HCT116 (cell line): Measurements from ENCODE around the gene GP1BB. TPM values are rescaled to one million over a fixed set of nuclear protein-coding genes. Genes with fewer than 3 reads are reported as not detected.

Source experiments
- ATAC-seq: fragments of 200-7000 bp; cut with Tn5 transposase; 2 replicates; pipeline ENCODE4 v1.9.1; 2020; ENCODE audit warnings: mild to moderate bottlenecking, moderate library complexity
- BruUV-seq: library from RNA; stranded (reverse); fragments of 400-500 nt; replicated peaks from 2 replicates; lab custom pipeline; 2021; lab: Mats Ljungman, UMichigan
- CTCF ChIA-PET: fragments of 300-600 bp; sonication (Branson Sonifier 250); formaldehyde crosslinking; loops from one replicate; lab custom pipeline; 2021; ENCODE audit warnings: antibody characterized with exemption; lab: Charles Lee
- POLR2A ChIA-PET: fragments of 300-600, 350-600 bp; sonication (Branson Sonifier 250); formaldehyde crosslinking; loops from one replicate; lab custom pipeline; 2021; ENCODE audit warnings: antibody characterized with exemption; lab: Charles Lee
- RAD21 ChIA-PET, 2 experiments: fragments of 300-600 bp; sonication (Branson Sonifier 250); formaldehyde crosslinking; loops; one replicate each; lab custom pipeline; 2023; ENCODE audit warnings: low total read pairs in 2 of 2; ENCODE audit not compliant: uncharacterized antibody in 2 of 2, unreplicated experiment in 2 of 2, low non-redundant PET in 1 of 2; lab: Charles Lee
- DNase-seq: peaks from one replicate; pipeline ENCODE4 v3.0.0-alpha.2; 2010; ENCODE audit warnings: low read depth, low spot score
- H2AFZ ChIP-seq: fragments of 200-600 bp; shearing (Covaris generic), sonication (generic); 2 replicates; pipeline ENCODE4 v1.6.1; 2017; ENCODE audit warnings: low read depth, mixed run types, mixed read lengths, antibody characterized with exemption, low read length; ENCODE audit not compliant: poor library complexity, severe bottlenecking
- H3K27ac ChIP-seq: 2 replicates; pipeline ENCODE4 v1.5.1; 2012; ENCODE audit warnings: low read depth, low read length
- H3K27me3 ChIP-seq: fragments of 200-600 bp; sonication (generic); 2 replicates; pipeline ENCODE4 v1.6.1; 2016; ENCODE audit warnings: mixed run types, low read length, mixed read lengths; ENCODE audit not compliant: insufficient read depth
- H3K36me3 ChIP-seq, 2 experiments: fragments of 200-500 bp in 1 of 2; fragments of 200-600 bp in 1 of 2; sonication (Bioruptor generic) in 1 of 2; sonication (generic) in 1 of 2; 2 replicates each; pipeline versions ENCODE4 v1.5.1 to v1.6.1; 2014 to 2016; ENCODE audit warnings: low read length in 2 of 2, inconsistent platforms in 1 of 2, mixed read lengths in 1 of 2, mixed run types in 1 of 2; ENCODE audit not compliant: insufficient read depth in 2 of 2, control insufficient read depth in 1 of 2
- H3K4me1 ChIP-seq, 2 experiments: fragments of 200-600 bp in 1 of 2; sonication (generic) in 1 of 2; 2 replicates each; pipeline versions ENCODE4 v1.5.1 to v1.6.1; 2012 to 2017; ENCODE audit warnings: low read length in 2 of 2, inconsistent platforms in 1 of 2, mild to moderate bottlenecking in 1 of 2, mixed read lengths in 1 of 2, mixed run types in 1 of 2, moderate library complexity in 1 of 2; ENCODE audit not compliant: insufficient read depth in 2 of 2, control insufficient read depth in 1 of 2
- H3K4me2 ChIP-seq: fragments of 200-600 bp; sonication (generic); 2 replicates; pipeline ENCODE4 v1.6.1; 2017; ENCODE audit warnings: mixed run types, low read length, mixed read lengths
- H3K4me3 ChIP-seq, 2 experiments: fragments of 200-600 bp in 1 of 2; sonication (generic) in 1 of 2; replicated peaks in 1 of 2; 2 replicates each; pipeline ENCODE4 v1.5.1; 2011 to 2016; ENCODE audit warnings: low read length in 2 of 2, control low read depth in 1 of 2, low read depth in 1 of 2, mild to moderate bottlenecking in 1 of 2, mixed read lengths in 1 of 2, mixed run types in 1 of 2
- H3K79me2 ChIP-seq: fragments of 200-600 bp; sonication (generic); 2 replicates; pipeline ENCODE4 v1.6.1; 2017; ENCODE audit warnings: mild to moderate bottlenecking, mixed run types, low read length, moderate library complexity, mixed read lengths; ENCODE audit not compliant: insufficient read depth
- H3K9ac ChIP-seq: fragments of 200-600 bp; sonication (generic); 2 replicates; pipeline ENCODE4 v1.6.1; 2016; ENCODE audit warnings: low read length, mixed read lengths
- H3K9me2 ChIP-seq: fragments of 200-600 bp; sonication (generic), shearing (Covaris generic); 2 replicates; pipeline ENCODE4 v1.6.1; 2017; ENCODE audit warnings: mixed run types, mild to moderate bottlenecking, moderate library complexity; ENCODE audit not compliant: insufficient read depth
- H3K9me3 ChIP-seq, 2 experiments: fragments of 200-500 bp in 1 of 2; fragments of 200-600 bp in 1 of 2; sonication (Bioruptor generic) in 1 of 2; sonication (generic) in 1 of 2; 2 replicates each; pipeline ENCODE4 v1.6.1; 2014 to 2017; ENCODE audit warnings: low read length in 2 of 2, mixed read lengths in 2 of 2, inconsistent platforms in 1 of 2, low read depth in 1 of 2, mild to moderate bottlenecking in 1 of 2, mixed run types in 1 of 2, moderate library complexity in 1 of 2; ENCODE audit not compliant: control insufficient read depth in 1 of 2, insufficient read depth in 1 of 2
- H4K20me1 ChIP-seq: fragments of 200-600 bp; sonication (generic), shearing (Covaris generic); 2 replicates; pipeline ENCODE4 v1.6.1; 2017; ENCODE audit warnings: mixed run types, mild to moderate bottlenecking, moderate library complexity; ENCODE audit not compliant: insufficient read depth
- CBX3 ChIP-seq: IDR thresholded peaks from 2 replicates; pipeline ENCODE4 v1.6.1; 2012; ENCODE audit warnings: low read depth
- EGR1 ChIP-seq: IDR thresholded peaks from 2 replicates; pipeline ENCODE4 v1.6.1; 2012; ENCODE audit warnings: low read depth
- ELF1 ChIP-seq: IDR thresholded peaks from 2 replicates; pipeline ENCODE4 v1.6.1; 2012; ENCODE audit warnings: low read depth, borderline replicate concordance
- RAD21 ChIP-seq: IDR thresholded peaks from 2 replicates; pipeline ENCODE4 v1.6.1; 2012; ENCODE audit warnings: low read depth, mild to moderate bottlenecking
- SIN3A ChIP-seq: IDR thresholded peaks from 2 replicates; pipeline ENCODE4 v1.6.1; 2012; ENCODE audit warnings: low read depth
- SRF ChIP-seq: IDR thresholded peaks from 2 replicates; pipeline ENCODE4 v1.6.1; 2012; ENCODE audit warnings: low read depth
- ZFX ChIP-seq: fragments of 450-650 bp; IDR thresholded peaks from 2 replicates; pipeline ENCODE4 v1.6.1; 2017
- intact Hi-C: fragments of 100-400 bp; cut with micrococcal nuclease; formaldehyde crosslinking; loops from 2 replicates; pipeline ENCODE4 v1.10.0; 2022
- total RNA-seq: library from RNA; stranded (reverse); gene quantifications from one replicate; pipeline ENCODE4 v1.2.1, GENCODE V29; 2021; ENCODE audit not compliant: unreplicated experiment
- TF ChIP-seq, protein P1 (sequence below), 3 experiments: fragments of 200-600 bp in 1 of 3; sonication (generic) in 1 of 3; IDR thresholded peaks in 2 of 3; conservative IDR thresholded peaks in 1 of 3; 2 replicates each; pipeline ENCODE4 v1.5.1; 2012 to 2017; ENCODE audit warnings: low read depth in 2 of 3, low read length in 2 of 3, antibody characterized with exemption in 1 of 3, borderline replicate concordance in 1 of 3, control low read depth in 1 of 3, mild to moderate bottlenecking in 1 of 3, mixed read lengths in 1 of 3, mixed run types in 1 of 3, moderate library complexity in 1 of 3; ENCODE audit not compliant: insufficient read depth in 1 of 3
- TF ChIP-seq, protein P2 (sequence below): IDR thresholded peaks from 2 replicates; pipeline ENCODE4 v1.6.1; 2011; ENCODE audit warnings: mild to moderate bottlenecking, low read length, moderate library complexity; ENCODE audit not compliant: insufficient replicate concordance; ENCODE audit errors: extremely low read depth

GP1BB gene
- total RNA-seq, 1 experiment from 2014 or later, result 4.8 TPM

DNA sequence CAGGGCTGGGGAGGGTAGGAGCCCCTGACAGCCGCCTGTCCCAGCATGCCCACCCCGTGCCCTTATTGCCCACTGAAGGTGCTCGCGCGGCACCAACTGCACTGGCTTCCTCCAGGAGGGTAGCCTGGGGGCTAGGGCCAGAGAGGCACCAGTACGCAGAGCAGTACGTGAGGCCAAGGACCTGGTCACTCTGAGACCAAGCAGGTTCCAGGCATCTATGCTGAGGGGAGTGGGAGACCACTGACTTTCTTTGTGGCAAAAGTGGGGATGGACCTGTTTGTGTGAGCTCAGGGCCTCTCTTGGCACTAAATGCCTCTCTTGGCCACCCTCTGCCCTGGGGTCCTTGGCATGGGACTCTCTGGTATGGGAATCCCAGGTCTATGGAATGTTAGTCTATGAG, 10.8 kb downstream of the GP1BB start:
- H3K4me1 ChIP-seq, result peaks cover 0 to 12% of the 10 kb centered on the region in 2 experiments; a peak in 2 of 4 replicates
- H3K9ac ChIP-seq, result no peak overlapping the region
- no peaks in the 10 kb centered on the region for H3K36me3 ChIP-seq
- H3K4me2 ChIP-seq, result no peak overlapping the region
- no peaks in the 10 kb centered on the region for H3K79me2 ChIP-seq
- H3K9me3 ChIP-seq, result no peaks in the 10 kb centered on the region
- no peak for ATAC-seq
- H4K20me1 ChIP-seq, result no peaks in the 10 kb centered on the region
- no peak overlapping the region for H3K27ac ChIP-seq
- DNase-seq, result no peak
- H3K27me3 ChIP-seq, result no peaks in the 10 kb centered on the region
- ChIA-PET RAD21 (no interaction called here), POLR2A (no interaction called here), CTCF (interaction anchor here (0.6 kb wide), 1 partner anchor 22 kb away, joined by 6 read pairs; no protein-coding TSS in a partner anchor)
- TF ChIP-seq RAD21 (no peak), ZFX (no peak), EGR1 (no peak), SIN3A (no peak), SRF (no peak), CBX3 (no peak), ELF1 (no peak)
- TF ChIP-seq, protein P1, sequence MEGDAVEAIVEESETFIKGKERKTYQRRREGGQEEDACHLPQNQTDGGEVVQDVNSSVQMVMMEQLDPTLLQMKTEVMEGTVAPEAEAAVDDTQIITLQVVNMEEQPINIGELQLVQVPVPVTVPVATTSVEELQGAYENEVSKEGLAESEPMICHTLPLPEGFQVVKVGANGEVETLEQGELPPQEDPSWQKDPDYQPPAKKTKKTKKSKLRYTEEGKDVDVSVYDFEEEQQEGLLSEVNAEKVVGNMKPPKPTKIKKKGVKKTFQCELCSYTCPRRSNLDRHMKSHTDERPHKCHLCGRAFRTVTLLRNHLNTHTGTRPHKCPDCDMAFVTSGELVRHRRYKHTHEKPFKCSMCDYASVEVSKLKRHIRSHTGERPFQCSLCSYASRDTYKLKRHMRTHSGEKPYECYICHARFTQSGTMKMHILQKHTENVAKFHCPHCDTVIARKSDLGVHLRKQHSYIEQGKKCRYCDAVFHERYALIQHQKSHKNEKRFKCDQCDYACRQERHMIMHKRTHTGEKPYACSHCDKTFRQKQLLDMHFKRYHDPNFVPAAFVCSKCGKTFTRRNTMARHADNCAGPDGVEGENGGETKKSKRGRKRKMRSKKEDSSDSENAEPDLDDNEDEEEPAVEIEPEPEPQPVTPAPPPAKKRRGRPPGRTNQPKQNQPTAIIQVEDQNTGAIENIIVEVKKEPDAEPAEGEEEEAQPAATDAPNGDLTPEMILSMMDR (IDR thresholded peaks at IDR 0.05 in 2 of 3, conservative IDR thresholded peaks at IDR 0.05 in 1 of 3; ENCODE audit: borderline replicate concordance in 1 of 3, insufficient read depth in 1 of 3, low read depth in 2 of 3, low read length in 2 of 3), result no peak
- TF ChIP-seq, protein P2, sequence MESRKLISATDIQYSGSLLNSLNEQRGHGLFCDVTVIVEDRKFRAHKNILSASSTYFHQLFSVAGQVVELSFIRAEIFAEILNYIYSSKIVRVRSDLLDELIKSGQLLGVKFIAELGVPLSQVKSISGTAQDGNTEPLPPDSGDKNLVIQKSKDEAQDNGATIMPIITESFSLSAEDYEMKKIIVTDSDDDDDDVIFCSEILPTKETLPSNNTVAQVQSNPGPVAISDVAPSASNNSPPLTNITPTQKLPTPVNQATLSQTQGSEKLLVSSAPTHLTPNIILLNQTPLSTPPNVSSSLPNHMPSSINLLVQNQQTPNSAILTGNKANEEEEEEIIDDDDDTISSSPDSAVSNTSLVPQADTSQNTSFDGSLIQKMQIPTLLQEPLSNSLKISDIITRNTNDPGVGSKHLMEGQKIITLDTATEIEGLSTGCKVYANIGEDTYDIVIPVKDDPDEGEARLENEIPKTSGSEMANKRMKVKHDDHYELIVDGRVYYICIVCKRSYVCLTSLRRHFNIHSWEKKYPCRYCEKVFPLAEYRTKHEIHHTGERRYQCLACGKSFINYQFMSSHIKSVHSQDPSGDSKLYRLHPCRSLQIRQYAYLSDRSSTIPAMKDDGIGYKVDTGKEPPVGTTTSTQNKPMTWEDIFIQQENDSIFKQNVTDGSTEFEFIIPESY, result no peak
- no peak overlapping the region for H2AFZ ChIP-seq
- BruUV-seq, result no TSS peak
- no peak overlapping the region for H3K4me3 ChIP-seq
- no peaks in the 10 kb centered on the region for H3K9me2 ChIP-seq
- intact Hi-C loops, result no loop called here
